CD4-positive, alpha-beta T cell treated with Interleukin-4 for 1 hour (primary cell): ENCODE results near the gene TPST1.

ENCODE experiments used
- DNase-seq, 2 donors: peaks; one replicate each; pipeline ENCODE4 v3.0.0-alpha.2; 2020 to 2022

TPST1 gene

DNA sequence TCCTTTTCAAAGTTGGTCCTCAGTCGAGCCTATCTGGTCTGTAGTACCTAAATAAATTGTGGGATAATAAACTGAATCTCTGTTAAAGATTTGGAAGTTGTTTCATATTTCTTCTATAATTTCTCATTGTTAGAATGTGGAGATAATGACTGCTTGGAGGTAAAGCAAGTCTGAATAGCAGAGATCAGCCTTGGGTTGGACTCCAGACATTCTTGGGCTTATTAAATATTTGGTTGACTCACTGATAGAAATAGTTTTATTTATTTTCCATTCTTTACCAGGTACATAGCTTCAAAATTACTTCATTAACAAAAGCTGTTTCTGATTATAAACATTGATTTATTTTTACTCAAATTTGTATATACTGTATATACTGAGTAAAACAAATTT, 34.3 kb downstream of the TPST1 start:
- DNase-seq, result no peak

DNA sequence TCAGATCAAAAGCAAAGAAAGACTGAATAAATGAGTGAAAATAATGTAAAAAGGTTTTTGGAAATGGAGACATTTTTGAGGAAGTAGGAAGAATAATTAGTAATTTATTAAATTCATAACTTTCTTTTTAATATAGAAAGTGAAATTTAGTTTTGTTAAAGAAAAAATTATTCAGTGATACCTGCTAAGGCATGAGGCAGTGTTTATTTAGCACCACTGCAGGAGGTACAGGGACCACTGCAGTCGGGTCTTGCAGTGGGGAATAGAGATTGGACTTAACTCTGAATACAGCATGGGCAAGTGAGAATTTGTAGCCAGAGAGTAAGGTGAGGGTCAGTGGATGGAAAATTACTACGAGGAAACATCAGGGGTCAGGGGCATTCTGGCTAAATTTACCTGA, 39.9 kb downstream of the TPST1 start:
- DNase-seq, result no peak

DNA sequence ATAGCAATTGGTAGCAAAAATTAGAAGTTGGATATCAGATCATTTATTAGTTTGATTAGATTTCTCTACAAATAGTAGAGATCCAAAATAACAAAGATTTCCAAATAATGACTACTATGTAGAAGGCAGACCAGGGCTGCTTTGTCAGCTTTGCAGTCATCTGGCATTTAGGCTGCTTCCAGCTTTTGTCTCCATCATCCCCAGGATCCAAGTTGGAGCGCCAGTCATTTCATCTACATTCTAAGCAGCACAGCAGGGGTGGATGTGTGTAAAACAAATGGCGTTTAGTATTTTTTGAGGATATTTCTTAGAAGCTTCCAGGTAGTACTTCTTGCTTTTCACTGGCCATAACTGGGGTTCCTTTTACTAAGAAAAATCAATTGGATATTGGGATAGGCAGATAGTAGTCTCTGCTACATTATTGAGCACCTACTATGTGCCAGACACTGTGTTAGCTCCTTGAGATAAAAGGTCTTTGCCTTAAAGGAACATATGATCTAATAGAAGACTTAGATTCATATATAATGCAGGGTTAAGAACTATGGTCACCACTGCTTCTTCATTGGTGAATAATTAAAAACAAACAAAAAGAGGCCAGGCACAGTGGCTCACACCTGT, 41.5 kb downstream of the TPST1 start:
- no peak for DNase-seq

DNA sequence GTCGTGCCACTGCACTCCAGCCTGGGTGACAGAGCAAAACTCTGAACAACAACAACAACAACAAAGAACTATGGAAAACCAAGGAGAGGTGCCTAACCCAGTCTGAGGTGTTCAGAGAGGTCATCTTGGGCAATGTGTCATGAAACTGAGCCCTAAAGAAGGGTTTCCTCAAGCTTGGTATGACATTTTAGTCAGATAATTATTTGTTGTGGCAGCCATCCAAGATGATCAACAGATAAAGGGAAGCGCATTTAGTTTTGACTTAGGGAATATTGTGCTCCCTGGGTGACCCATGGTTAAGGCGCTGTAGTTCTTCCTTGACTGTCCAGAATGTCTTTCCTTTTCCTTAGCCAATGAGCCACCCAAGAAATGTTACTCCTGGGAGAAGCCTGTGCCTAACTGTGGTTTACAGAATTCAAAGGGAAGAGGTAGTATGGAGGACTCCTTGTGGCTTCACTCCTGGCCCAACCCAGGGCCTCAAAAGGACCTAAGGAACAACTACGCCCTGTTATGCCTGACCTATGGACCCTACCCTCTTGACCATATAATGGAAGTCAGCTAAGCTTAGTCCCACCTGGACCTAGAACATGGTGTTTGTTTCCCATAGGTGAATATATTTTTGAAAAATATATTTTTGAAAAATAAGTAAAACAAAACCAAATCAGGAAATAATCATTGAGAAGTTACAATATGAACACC, 42.4 kb downstream of the TPST1 start:
- no peak for DNase-seq

DNA sequence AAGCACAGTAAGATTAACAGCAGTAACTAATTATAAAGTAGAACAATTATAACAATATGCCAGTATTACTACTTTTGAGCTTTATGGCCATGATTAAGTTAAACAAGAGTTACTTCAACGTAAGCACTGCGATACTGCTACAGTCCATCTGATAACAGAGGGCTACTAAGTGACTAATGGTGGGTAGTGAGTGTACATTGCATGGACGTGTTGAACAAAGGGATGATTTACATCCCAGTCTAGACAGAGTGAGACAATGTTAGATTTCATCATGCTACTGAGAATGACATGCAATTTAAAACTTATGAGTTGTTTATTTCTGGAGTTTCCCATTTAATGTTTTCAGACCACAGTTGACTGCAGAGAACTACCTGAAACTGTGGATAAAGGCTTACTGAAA, 45.6 kb downstream of the TPST1 start:
- DNase-seq, result no peak

DNA sequence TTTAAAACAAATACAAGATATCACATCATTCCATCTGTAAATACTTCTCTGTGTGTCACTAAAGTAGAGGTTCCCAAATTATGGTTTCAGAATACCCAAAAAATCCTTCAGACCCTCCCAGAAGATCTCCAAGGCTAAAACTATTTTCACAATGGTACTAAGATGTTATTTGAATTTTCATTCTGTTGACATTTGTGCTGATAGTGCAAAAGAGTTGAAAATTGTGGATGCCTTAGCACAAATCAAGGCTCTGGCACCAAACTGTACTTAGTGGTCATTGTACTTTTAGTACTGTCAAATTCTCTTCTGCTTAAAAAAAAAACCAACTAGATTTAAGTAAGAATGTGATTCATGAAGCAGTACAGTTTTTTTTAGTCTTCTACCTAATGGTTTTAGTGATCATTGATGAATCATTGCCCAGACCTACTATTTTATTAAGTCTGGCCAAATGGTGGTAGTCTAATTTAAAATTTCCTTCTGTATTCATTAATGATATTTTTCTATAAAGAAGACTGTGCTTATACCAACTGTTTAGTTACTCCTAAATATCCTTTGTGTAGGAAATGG, 50.5 kb downstream of the TPST1 start:
- DNase-seq, result no peak

DNA sequence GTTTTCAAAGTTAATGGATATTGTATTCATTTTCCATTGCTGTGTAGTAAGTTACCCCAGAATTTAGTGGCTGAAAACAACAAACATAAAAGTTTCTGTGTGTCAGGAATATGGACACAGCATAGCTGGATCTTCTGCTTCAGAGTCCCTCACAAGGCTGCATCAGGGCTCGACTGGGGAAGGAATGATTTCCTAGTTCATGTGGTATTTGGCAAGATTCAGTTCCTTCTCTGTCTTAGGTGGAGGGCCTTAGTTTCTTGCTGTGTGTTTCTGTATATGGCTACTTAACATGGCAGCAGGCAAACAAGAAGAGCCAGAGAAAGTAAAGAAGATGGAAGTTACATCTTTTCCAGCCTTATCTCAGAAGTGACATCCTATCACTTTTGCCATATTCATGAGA, 51.1 kb downstream of the TPST1 start:
- DNase-seq, result no peak

DNA sequence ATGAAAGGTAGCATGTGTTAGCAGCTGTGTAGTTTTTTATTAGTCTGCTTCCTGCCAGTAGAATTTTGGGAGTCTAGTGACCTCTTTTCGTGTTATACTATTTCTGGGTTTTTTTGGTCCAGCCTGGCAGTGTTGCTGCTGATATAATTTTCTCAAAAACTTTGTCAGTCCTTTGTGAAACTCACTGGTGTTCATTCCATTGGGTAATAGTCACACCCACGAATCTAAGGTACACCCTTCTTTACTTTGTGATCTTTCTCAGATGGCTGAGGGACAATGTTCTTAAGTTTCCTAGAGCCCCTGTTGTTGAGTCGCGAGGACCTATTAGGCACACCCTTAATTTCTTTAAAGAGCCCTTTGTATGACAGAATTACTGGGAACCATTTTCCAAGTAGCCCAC, 52.3 kb downstream of the TPST1 start:
- DNase-seq, result no peak

DNA sequence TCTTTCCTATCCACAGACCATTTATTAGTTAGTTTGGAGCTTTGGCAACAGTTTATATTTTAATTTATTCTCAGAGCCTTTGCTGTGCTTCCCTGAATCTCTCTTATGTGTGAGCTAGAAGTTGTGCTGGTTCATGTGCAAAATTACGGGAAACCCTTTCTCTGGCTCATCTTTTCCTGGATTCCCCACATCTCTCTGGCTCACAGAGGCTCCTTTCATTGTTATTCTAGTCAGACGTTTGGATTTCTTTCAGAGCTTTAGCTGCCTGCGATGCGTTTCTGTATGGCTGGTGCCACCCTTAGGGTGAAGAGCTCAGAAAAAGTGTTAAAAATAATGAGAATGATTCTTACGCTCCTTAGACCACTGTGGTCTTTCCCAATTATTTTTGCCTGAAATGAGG, 53.3 kb downstream of the TPST1 start:
- no peak for DNase-seq

DNA sequence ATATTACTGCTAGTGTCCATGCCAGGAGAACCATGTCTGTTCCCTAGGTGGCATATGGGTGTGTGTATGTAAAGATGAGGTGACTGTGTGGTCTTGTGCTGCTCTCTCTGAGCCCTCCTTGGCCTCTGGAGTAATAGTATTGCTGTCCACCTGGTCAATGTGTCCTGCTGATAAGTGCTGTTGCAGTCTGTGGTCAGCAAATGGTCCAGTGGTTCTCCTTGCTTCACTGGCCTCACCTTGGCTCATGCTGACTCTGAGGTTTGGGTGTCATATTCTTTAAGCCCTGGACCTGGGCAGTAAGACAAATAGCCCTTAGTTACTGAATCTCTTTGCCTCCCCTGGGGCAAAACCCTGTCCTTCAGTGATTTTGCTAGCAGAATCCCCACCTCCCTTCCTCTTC, 56.8 kb downstream of the TPST1 start:
- no peak for DNase-seq

DNA sequence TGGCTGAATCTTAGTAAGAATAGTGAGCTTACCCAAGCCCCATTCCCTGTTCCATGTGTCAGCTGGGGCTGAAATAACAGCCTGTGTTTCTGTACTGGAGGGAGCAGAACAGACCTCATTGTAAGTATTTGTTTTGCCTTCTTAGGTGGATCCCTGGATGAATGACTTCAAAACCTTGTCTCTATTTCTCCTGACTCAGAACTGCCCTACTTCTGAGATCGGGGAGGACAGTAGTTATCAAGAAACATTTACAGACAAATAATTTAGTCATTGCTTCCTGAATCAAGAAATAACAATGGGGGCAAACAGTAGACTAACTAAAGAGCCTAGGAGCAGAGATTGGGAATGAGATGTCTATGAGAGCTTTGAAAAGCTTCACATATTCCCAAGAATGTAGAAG, 58.8 kb downstream of the TPST1 start:
- no peak for DNase-seq

DNA sequence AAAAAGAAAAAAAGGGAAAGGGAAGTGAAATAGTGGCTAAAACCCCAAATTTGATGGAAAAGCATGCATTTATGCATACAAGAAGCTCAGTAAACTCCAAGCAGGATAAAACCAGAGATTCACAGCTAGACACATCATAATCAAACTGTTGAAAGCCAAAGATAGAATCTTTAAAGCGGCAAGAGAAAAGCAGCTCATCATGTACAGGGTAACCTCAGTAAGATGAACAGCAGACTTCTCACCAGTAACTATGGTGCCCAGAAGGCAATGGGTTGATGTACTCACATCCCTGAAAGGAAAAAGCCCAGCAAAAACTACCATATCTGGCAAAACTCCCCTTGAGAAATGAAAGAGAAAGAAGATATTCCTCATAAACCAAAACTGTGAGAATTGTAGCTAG, 60.4 kb downstream of the TPST1 start:
- DNase-seq, result no peak

DNA sequence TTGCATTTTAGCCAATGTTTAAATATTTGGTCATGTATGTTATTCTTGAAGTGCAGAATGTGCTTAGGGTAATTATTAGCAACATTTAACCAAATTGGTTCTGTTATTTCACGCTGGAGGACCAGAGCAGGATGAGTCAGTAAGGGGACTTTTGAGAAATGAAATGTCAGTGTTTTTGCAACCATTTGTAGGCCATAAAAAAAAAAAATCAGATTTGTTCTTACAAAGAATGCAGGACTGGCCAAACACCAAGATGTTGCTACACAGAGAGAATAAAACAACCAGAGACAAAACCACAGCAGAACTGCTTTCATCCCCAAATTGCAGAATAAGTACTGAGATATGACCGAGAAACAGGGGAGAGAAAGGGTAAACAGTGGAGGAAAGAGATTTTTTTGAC, 62.1 kb downstream of the TPST1 start:
- DNase-seq, result no peak

DNA sequence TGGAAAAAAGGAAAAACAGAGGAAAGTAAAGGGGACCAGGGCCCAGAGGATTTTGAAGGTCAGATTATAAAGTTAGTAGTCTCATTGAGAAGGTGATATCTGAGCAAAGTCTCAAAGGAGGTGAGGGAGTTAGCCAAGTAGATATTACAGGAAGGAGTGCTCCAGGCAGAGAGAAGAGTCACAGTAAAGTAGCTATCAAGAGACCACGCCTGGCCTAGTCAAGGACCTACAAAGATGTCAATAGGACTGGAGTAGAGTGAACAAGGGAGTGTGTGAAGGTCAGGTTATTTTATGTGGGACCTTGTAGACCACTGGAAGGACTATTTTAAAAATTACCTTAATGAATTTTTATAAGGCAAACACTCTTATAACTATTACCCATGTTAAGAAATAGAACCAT, 64.8 kb downstream of the TPST1 start:
- no peak for DNase-seq

DNA sequence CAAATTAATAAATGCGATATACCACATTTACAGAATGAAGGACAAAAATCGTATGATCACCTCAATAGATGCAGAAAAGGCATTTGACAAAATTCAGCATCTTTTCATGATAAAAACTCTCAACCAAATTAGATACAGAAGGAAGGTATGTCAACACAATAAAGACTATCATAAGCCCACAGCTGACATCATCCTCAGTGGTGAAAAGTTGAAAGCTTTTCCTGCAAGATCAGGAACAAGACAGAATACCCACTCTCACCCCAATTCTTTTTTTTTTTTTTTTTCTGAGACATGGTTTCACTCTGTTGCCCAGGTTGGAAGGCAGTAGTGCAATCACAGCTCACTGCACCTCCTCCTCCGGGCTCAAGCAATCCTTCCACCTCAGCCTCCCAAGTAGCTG, 67.2 kb downstream of the TPST1 start:
- DNase-seq, result no peak

DNA sequence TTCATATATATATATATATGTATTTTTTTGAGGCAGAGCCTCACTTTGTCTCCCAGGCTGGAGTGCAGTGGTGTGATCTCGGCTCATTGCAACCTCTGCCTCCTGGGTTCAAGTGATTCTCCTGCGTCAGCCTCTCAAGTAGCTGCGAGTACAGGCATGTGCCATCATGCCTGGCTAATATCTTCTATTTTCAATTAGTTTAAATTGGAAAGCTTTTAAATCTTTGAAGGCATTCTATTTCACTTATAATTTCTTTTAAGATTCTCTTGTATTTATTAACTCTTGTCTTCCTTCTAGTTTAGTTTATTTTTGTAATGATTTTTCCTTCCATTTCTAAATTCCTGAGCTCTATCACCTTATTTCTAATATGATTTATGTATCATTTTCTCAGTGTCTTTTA, 71.2 kb downstream of the TPST1 start:
- DNase-seq, result no peak

DNA sequence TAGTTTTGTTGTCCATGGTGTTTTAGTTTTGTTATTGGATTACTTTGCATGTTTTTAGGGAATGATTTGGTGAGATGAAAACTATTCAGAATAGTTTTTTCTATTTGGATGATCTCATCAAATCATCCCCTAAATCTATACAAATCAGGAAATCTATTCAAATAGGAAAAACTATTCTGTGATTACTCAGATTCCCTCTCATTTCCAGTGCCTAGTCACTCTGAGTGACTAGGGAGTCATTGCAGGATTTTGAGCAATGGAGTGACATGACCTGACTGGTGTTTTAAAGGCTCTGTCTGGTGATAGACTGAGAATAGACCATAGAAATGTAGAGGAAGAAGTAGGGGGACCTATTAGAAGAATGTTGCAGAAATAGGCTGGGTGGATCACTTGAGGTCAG, 72.4 kb downstream of the TPST1 start:
- no peak for DNase-seq

DNA sequence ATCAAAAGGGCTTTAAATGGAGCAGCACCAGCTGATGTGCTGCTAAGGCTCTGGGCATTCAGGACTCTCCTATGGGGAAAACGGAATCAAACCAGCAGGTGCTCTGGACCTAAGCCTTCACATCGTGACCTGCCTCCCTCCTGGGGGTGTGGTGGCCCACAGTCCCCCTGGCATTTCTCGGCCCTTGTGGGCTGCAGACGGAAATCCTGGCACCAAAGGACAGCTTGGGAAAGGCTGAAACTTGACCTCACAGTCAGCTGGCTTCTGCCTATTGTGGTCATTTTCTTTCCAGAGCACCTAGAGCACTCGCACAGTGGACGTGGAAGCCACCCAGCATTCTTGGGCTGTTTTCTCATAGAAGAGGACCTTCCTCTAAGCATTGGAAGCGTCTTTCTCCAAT, 74.8 kb downstream of the TPST1 start:
- DNase-seq, result no peak

DNA sequence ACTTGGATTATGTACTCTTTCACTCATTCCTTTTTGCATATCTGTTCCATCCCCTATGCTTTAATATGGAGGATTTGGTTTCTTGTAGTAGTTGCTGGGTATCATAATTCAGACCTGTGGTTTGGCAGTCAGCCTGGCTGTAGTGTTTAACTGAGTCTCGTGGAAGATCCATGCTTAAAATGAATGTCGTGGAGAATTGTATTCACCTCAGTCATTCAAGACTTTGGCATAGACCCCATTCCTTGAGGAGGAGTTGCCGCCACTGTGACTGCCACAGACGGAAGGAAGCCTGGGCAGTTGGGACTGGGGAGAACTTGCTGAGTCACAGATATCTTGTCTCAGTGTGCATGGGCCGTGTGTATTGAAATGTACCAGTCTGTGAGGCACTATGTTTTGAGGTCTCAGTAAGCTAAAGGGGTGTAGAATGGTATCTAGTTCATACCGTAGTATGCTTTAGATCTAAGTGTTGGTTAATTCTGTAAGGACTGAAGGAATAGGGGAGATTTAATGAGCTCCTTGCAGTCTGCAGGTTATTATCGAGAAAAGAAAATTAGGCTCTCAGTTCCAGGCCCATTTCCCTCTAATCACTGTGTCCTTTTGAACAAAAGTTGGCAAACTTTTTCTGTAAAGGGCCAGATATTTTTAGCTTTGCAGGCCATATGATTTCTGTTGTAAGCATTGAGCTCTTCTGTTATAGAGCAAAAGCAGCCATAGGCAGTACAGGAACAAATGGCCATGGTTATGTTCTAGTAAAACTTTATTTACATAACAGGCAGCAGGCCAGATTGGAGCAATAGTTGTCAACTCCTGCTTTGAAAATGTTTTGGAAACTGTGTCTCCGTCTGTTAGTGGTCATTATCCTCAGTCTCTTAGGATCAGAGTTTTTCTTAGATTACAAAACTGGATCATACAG, 76.8 kb downstream of the TPST1 start:
- no peak for DNase-seq

DNA sequence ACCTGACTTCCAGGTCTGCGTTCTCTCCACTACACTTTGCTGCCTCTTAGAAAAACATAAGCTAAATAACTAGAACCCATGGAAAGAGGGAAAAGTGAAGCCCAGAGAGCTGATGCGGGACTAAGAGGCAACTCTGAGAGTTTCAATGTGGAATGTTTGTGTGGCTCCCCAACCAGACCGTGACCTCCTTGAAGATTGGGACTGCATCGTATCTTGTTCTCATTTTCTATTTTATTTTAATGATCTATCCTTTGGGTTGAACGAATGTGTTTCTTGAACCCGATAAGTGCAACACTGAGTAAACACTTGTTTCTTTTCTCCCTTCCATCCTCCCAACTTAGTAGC, 77.4 kb downstream of the TPST1 start:
- no peak for DNase-seq

DNA sequence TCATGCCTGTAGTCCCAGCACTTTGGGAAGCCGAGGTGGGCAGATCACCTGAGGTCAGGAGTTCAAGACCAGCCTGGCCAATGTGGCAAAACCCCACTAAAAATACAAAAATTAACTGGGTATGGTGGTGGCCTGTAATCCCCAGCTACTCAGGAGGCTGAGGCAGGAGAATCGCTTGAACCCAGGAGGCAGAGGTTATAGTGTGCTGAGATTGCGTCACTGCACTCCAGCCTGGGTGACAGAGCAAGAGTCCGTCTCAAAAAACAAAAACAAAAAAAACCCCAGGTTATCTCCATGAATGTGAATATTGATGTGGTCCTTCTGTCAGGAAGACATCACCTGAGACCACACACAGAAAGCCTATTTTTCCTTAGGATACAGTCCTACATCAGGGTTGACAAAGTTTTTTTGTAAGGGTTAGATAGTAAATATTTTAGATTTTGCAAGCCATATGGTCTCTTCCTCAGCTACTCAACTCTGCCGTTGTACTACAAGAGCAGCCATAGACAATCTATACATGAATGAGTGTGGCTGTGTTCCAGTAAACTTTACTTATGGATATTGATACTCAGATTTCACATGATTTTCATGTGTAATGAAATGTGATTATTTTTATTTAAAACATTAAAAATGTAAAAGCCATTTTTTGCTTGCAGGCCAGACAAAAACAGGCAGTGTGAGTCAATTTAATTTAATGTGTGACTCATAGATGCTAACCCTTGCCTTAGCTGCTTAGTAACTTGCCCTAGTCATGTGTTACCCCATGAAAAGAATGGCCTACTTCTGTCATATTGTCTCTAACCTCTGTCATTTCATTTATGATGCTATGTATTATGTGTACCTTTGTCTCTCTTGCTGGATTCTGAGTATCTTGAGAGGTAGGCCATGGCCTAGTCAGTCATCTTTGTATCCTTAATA, 78.1 kb downstream of the TPST1 start:
- no peak for DNase-seq

DNA sequence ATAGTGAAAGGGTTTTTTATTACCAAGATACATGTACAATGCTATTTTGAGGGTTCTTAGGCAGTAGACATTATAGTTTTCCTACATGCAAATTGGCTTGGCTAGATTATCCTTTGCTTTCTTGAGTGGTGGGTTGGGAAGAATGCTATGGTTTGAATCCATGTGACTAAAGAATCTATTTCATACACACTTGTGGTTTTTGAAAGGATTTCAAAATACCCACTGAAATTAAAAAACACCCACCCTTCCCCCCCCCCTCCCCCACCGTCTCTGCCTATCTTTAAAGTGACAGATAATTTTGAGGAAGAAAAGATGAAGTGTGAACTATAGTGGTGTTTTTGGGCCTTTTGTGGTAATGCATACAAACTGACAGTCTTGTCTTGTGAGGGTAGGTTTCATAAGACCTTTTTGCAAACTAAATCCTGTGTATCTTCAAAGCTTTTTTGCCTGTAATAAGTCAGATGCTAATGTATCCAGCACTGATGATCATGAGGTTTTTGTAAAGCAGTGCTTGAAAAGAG, 90.9 kb downstream of the TPST1 start:
- DNase-seq, result no peak

DNA sequence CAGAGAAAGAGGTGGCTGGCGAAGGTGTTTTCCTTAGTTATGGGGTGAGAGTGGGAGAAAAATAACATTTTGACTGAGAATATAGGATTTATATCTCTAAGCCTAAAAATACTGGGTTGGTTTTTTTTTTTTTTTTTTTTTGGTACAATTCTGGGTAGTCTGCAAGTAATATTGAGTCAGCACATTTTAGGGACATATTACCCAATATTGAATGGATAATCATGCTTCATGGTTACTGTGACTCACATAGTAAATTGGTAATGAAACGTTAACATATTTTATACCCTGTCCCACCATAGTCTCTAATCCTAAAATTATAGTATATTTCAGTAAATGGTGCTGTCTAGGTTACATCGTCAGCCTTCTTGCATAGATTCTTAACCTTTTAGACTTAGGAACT, 91.4 kb downstream of the TPST1 start:
- no peak for DNase-seq
